CD4-positive, alpha-beta T cell treated with Interleukin-10 for 1 hour (primary cell): ENCODE data around the gene ADAMTS2.

Experiments used
- DNase-seq: peaks from one replicate; pipeline ENCODE4 v3.0.0-alpha.2; 2020

ADAMTS2 gene

GRCh38 chr5:179187681-179188575, 157.3 kb downstream of the ADAMTS2 start:
- no peak for DNase-seq

- DNase-seq, result no peak
These were observed 158.0 kb downstream of the ADAMTS2 start for GRCh38 chr5:179187229-179187678.

GRCh38 chr5:179186801-179187200, 158.5 kb downstream of the ADAMTS2 start:
- DNase-seq, result no peak

GRCh38 chr5:179185941-179186411, 159.3 kb downstream of the ADAMTS2 start:
- DNase-seq, result no peak

GRCh38 chr5:179185256-179185940, 159.9 kb downstream of the ADAMTS2 start:
- no peak for DNase-seq

GRCh38 chr5:179184521-179185050, 160.7 kb downstream of the ADAMTS2 start:
- DNase-seq, result no peak

- no peak for DNase-seq
These were observed 161.8 kb downstream of the ADAMTS2 start for GRCh38 chr5:179183481-179183880.

GRCh38 chr5:179182601-179183000, 162.7 kb downstream of the ADAMTS2 start:
- no peak for DNase-seq

GRCh38 chr5:179181988-179182387, 163.3 kb downstream of the ADAMTS2 start:
- no peak for DNase-seq

GRCh38 chr5:179180921-179181645, 164.2 kb downstream of the ADAMTS2 start:
- no peak for DNase-seq

GRCh38 chr5:179180061-179180610, 165.1 kb downstream of the ADAMTS2 start:
- DNase-seq, result no peak

- no peak for DNase-seq
These were observed 167.3 kb downstream of the ADAMTS2 start for GRCh38 chr5:179177711-179178575.

- DNase-seq, result no peak
These were observed 168.6 kb downstream of the ADAMTS2 start for GRCh38 chr5:179176571-179177230.

- no peak for DNase-seq
These were observed 169.1 kb downstream of the ADAMTS2 start for GRCh38 chr5:179176166-179176565.

GRCh38 chr5:179171816-179172745, 173.2 kb downstream of the ADAMTS2 start:
- no peak for DNase-seq

GRCh38 chr5:179171251-179171815, 173.9 kb downstream of the ADAMTS2 start:
- no peak for DNase-seq

GRCh38 chr5:179170606-179171005, 174.7 kb downstream of the ADAMTS2 start:
- DNase-seq, result no peak

GRCh38 chr5:179169836-179170235, 175.4 kb downstream of the ADAMTS2 start:
- DNase-seq, result no peak

GRCh38 chr5:179168664-179169063, 176.6 kb downstream of the ADAMTS2 start:
- no peak for DNase-seq
